Psoas muscle (tissue), 8 donors: ENCODE results near the gene SPATA45. TPM values are rescaled to one million over a fixed set of nuclear protein-coding genes. Genes with fewer than 3 reads are reported as not detected.

Source experiments
- ATAC-seq, 4 donors: fragments of 200-7000 bp; cut with Tn5 transposase; one replicate each; pipeline ENCODE4 v1.9.1; 2020; ENCODE audit warnings: moderate library complexity in 3 of 4, mild to moderate bottlenecking in 2 of 4
- DNase-seq, 2 donors: peaks; one replicate each; pipeline ENCODE4 v3.0.0-alpha.2; 2020
- H3K27ac ChIP-seq: fragments of 200-600 bp; one replicate; pipeline ENCODE4 v1.8.0; 2022
- H3K27me3 ChIP-seq, 3 donors: fragments of 200-600 bp in 1 of 3; one replicate each; pipeline versions ENCODE4 v1.6.1 to v1.8.0; 2013 to 2022; ENCODE audit warnings: low read length in 2 of 3, mild to moderate bottlenecking in 2 of 3, moderate library complexity in 1 of 3; ENCODE audit not compliant: insufficient read depth in 3 of 3
- H3K36me3 ChIP-seq, 2 donors: fragments of 200-600 bp in 1 of 2; one replicate each; pipeline versions ENCODE4 v1.6.1 to v1.8.0; 2013 to 2022; ENCODE audit warnings: low read depth in 1 of 2, mild to moderate bottlenecking in 1 of 2, moderate library complexity in 1 of 2; ENCODE audit not compliant: insufficient read depth in 1 of 2
- H3K4me1 ChIP-seq: fragments of 200-600 bp; one replicate; pipeline ENCODE4 v1.8.0; 2022
- H3K4me3 ChIP-seq: fragments of 200-600 bp; one replicate; pipeline ENCODE4 v1.8.0; 2022; ENCODE audit warnings: mild to moderate bottlenecking
- H3K9me3 ChIP-seq: fragments of 200-600 bp; one replicate; pipeline ENCODE4 v1.8.0; 2022
- WGBS, 3 donors: extraction: QIAGEN DNeasy Blood & Tissue Kit; methylation state at CpG; one replicate each; pipeline versions ENCODE4 v1.1.6 to v1.1.7; 2013; 5-methylcytosine and 5-hydroxymethylcytosine counted together
- intact Hi-C, 2 donors: fragments of 100-400 bp; cut with DNase I; formaldehyde crosslinking; loops; one replicate each; pipeline versions ENCODE4 v1.11.0 to v1.14.2; 2022
- polyA plus RNA-seq, 3 donors: library from polyadenylated mRNA; stranded (reverse); fragments of 200-250 nt; gene quantifications; one replicate each; pipeline ENCODE4 v1.2.3, GENCODE V29; 2013
- total RNA-seq, 4 donors: library from RNA; stranded (reverse); fragmentation: NEBNext Ultra II Directional in 2 of 4; extraction: Animal tissue kit (Norgen Biotek cat#: 25700) in 2 of 4; gene quantifications; one replicate each; pipeline versions ENCODE4 v1.2.1 to v1.2.4, GENCODE V29; 2021 to 2023
- TF ChIP-seq, protein P1 (sequence below): fragments of 200-600 bp; IDR thresholded peaks from one replicate; pipeline ENCODE4 v1.8.0; 2022; ENCODE audit warnings: antibody characterized with exemption
- donor health status: healthy with polysubstance abuse.
- donor health status: DM: no; HTN: no; CAD: no; lungs with moderate emphysema.
- donor health status: Bipolar disorder and iron deficiency.
- donor health status: healthy.
- donor health status: DM: yes; HTN: yes; CAD: no.
- donor health status: DM: no; HTN: no; CAD: no.
- donor health status: DM: no; HTN: no; CAD: no.
- donor health status: DM: yes; HTN: yes; CAD: no.

The SPATA45 gene
- total and polyA plus RNA-seq, 7 donors: not detected

GRCh38 chr1:212783976-212784375 lies 63.5 kb downstream of the SPATA45 start:
- H3K9me3 ChIP-seq: no peaks in the 10 kb centered on the region
- intact Hi-C loops: loop anchor here in 1 of 2 donors (2.0 to 5.0 kb wide), 2 partner anchors 119 to 307 kb away; no protein-coding TSS in a partner anchor
- no peaks in the 10 kb centered on the region for H3K27me3 ChIP-seq
- DNase-seq (no peak), ATAC-seq (no peak)
- no peak overlapping the region for H3K27ac ChIP-seq
- peaks cover 0 to 69% of the 10 kb centered on the region in 2 donors for H3K36me3 ChIP-seq
- WGBS, 3 donors: 76 to 86% (median 85%) methylated on average over 1 of the region's 1 CpG
- no peaks in the 10 kb centered on the region for H3K4me1 ChIP-seq
- TF ChIP-seq, protein P1, sequence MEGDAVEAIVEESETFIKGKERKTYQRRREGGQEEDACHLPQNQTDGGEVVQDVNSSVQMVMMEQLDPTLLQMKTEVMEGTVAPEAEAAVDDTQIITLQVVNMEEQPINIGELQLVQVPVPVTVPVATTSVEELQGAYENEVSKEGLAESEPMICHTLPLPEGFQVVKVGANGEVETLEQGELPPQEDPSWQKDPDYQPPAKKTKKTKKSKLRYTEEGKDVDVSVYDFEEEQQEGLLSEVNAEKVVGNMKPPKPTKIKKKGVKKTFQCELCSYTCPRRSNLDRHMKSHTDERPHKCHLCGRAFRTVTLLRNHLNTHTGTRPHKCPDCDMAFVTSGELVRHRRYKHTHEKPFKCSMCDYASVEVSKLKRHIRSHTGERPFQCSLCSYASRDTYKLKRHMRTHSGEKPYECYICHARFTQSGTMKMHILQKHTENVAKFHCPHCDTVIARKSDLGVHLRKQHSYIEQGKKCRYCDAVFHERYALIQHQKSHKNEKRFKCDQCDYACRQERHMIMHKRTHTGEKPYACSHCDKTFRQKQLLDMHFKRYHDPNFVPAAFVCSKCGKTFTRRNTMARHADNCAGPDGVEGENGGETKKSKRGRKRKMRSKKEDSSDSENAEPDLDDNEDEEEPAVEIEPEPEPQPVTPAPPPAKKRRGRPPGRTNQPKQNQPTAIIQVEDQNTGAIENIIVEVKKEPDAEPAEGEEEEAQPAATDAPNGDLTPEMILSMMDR: no peak
- no peak overlapping the region for H3K4me3 ChIP-seq

DNA sequence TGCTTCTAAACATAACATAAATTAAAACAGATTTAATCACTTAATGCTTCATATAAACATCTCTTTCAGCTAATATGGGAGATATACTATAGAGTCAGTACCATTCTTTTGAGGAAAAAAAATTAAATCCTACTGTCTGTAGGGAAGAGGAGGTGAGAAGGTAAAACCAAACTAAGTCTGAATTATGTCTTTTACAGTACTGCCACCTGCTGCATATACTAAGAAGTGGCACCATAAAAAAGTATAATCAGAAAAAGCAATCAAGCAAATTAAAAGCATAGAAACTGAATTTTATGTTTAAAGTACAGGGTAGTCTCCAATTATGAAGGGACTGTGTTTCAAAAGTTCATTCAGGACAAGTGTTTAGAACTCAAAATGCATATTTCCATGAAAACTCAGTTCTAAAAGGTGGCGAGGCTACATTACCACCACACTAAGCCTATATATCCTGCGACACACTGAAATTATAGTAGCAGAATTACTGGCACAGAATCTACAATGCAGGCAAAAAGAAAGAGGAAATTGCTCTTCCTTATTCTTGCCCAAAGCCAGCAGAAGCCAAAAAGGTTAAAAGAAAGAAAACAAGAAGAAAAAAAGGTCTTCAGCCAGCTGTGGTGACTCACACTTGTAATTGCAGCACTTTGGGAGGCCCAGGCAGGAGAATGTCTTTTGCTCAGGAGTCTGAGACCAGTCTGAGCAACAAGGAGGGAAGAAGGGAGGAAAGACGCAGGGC lies 64.9 kb downstream of the SPATA45 start:
- TF ChIP-seq, protein P1: peak; percentile 56
- intact Hi-C loops: loop anchor here in 1 of 2 donors (2.0 to 5.0 kb wide), 2 partner anchors 118 to 305 kb away; no protein-coding TSS in a partner anchor
- DNase-seq (no peak), ATAC-seq (peak in 2 of 4 donors; percentile 27 to 63)
- H3K36me3 ChIP-seq: peaks cover 0 to 74% of the 10 kb centered on the region in 2 donors
- H3K4me1 ChIP-seq: no peaks in the 10 kb centered on the region
- H3K27me3 ChIP-seq: no peaks in the 10 kb centered on the region
- WGBS, 3 donors: 91 to 94% (median 94%) methylated on average over 3 of the region's 3 CpGs
- H3K4me3 ChIP-seq: no peak overlapping the region
- no peak overlapping the region for H3K27ac ChIP-seq
- H3K9me3 ChIP-seq: no peaks in the 10 kb centered on the region

DNA sequence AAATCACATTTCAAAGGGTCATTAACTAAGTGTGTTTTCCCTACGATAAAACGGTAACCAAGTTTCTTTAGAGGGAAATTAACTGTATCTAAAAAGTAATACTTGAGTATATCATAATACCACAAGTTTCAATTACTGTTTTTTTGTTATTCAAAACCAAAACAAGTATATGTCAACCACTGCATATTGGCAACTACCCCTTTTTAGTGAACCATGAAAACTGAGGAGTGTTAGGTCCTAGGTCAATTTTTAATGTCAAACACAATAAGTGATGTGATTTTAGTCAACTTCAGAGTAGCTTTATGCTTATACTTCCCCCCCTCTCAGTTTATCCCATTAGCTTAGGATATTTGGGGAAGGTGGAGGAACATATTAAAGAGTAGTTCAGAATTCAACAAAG lies 66.2 kb downstream of the SPATA45 start:
- H3K36me3 ChIP-seq: peaks cover 0 to 66% of the 10 kb centered on the region in 2 donors
- H3K4me3 ChIP-seq: no peak overlapping the region
- H3K9me3 ChIP-seq: no peaks in the 10 kb centered on the region
- 94 to 98% (median 95%) methylated on average over 2 of the region's 2 CpGs for WGBS, 3 donors
- DNase-seq: no peak
- no peak overlapping the region for H3K27ac ChIP-seq
- TF ChIP-seq, protein P1: no peak
- intact Hi-C loops: loop anchor here in 1 of 2 donors (5.0 kb wide), 1 partner anchor 304 kb away; no protein-coding TSS in a partner anchor
- H3K27me3 ChIP-seq: no peaks in the 10 kb centered on the region
- no peaks in the 10 kb centered on the region for H3K4me1 ChIP-seq
- no peak for ATAC-seq

- no peak overlapping the region for H3K27ac ChIP-seq
- no peak for ATAC-seq
- DNase-seq: no peak
- no peak overlapping the region for H3K4me3 ChIP-seq
- H3K27me3 ChIP-seq: no peaks in the 10 kb centered on the region
- H3K36me3 ChIP-seq: peaks cover 0 to 61% of the 10 kb centered on the region in 2 donors
- WGBS, 3 donors: 93 to 95% (median 93%) methylated on average over 3 of the region's 3 CpGs
- H3K4me1 ChIP-seq: no peaks in the 10 kb centered on the region
- intact Hi-C loops: loop anchor here in 1 of 2 donors (5.0 kb wide), 1 partner anchor 303 kb away; no protein-coding TSS in a partner anchor
- TF ChIP-seq, protein P1: no peak
- no peaks in the 10 kb centered on the region for H3K9me3 ChIP-seq
These were observed 66.7 kb downstream of the SPATA45 start for GRCh38 chr1:212780759-212781158.

Other genes with a start within 250 kb of the SPATA45 start
- 10 to 100 TPM; 13.5 to 51.3 (median 26.3) TPM for gene ATF3, start 238.9 kb downstream of the SPATA45 start, total RNA-seq
- gene ATF3, start 238.9 kb downstream of the SPATA45 start, polyA plus RNA-seq: 10 to 100 TPM in 2 of 3 donors, 1 to 10 TPM in 1; 6.6 to 29.2 (median 10.1) TPM
- gene BATF3, start 147.8 kb downstream of the SPATA45 start, total RNA-seq: 1 to 10 TPM in 2 of 4 donors, under 1 TPM in 2; 0.60 to 2.9 (median 1.5) TPM
- 1 to 10 TPM in 1 of 3 donors, under 1 TPM in 2; 0.03 to 1.0 (median 0.53) TPM for gene BATF3, start 147.8 kb downstream of the SPATA45 start, polyA plus RNA-seq
- gene NSL1, start 55.9 kb downstream of the SPATA45 start, total RNA-seq: 10 to 100 TPM; 13.2 to 21.2 (median 16.5) TPM
- gene NSL1, start 55.9 kb downstream of the SPATA45 start, polyA plus RNA-seq: 10 to 100 TPM; 14.1 to 34.5 (median 24.0) TPM
- 10 to 100 TPM; 21.4 to 25.2 (median 22.8) TPM for gene TATDN3, start 55.8 kb downstream of the SPATA45 start, total RNA-seq
- gene TATDN3, start 55.8 kb downstream of the SPATA45 start, polyA plus RNA-seq: 10 to 100 TPM; 13.5 to 20.9 (median 13.9) TPM
- 1 to 10 TPM; 1.3 to 2.6 (median 1.6) TPM for gene FLVCR1, start 10.6 kb upstream of the SPATA45 start, total RNA-seq
- gene FLVCR1, start 10.6 kb upstream of the SPATA45 start, polyA plus RNA-seq: 1 to 10 TPM in 2 of 3 donors, under 1 TPM in 1; 0.52 to 2.3 (median 1.3) TPM
- gene VASH2, start 102.9 kb upstream of the SPATA45 start, total RNA-seq: 1 to 10 TPM in 1 of 4 donors, under 1 TPM in 3; 0.16 to 1.6 (median 0.17) TPM
- gene VASH2, start 102.9 kb upstream of the SPATA45 start, polyA plus RNA-seq: under 1 TPM; 0.09 to 0.39 (median 0.21) TPM
- gene ANGEL2, start 168.2 kb upstream of the SPATA45 start, total RNA-seq: 10 to 100 TPM; 18.2 to 24.9 (median 19.5) TPM
- gene ANGEL2, start 168.2 kb upstream of the SPATA45 start, polyA plus RNA-seq: 10 to 100 TPM in 1 of 3 donors, 1 to 10 TPM in 2; 7.3 to 18.0 (median 7.5) TPM
- gene RPS6KC1, start 203.6 kb upstream of the SPATA45 start, total RNA-seq: 10 to 100 TPM; 12.1 to 15.7 (median 13.3) TPM
- 10 to 100 TPM in 2 of 3 donors, 1 to 10 TPM in 1; 8.0 to 19.8 (median 15.7) TPM for gene RPS6KC1, start 203.6 kb upstream of the SPATA45 start, polyA plus RNA-seq